Naive B cell (primary cell): ENCODE results near the gene STK24. TPM values are rescaled to one million over a fixed set of nuclear protein-coding genes. Genes with fewer than 3 reads are reported as not detected.

Experiments
- ATAC-seq, 2 donors: fragments of 150-1000 bp; cut with Tn5 transposase; 2 replicates each; pipeline ENCODE4 v1.10.0; 2021; ENCODE audit warnings: low read depth in 2 of 2, mild to moderate bottlenecking in 2 of 2, moderate library complexity in 2 of 2
- DNase-seq: peaks from one replicate; pipeline ENCODE4 v3.0.0; 2022
- H3K27ac Mint-ChIP-seq, 6 donors: one replicate each; pipeline ENCODE4 v1.8.0; 2020 to 2022; ENCODE audit warnings: mild to moderate bottlenecking in 6 of 6, mixed read lengths in 6 of 6, moderate library complexity in 5 of 6, inconsistent platforms in 2 of 6
- H3K27me3 Mint-ChIP-seq, 3 donors: one replicate each; pipeline ENCODE4 v1.8.0; 2021 to 2022; ENCODE audit warnings: mixed read lengths in 3 of 3, mild to moderate bottlenecking in 1 of 3
- H3K36me3 Mint-ChIP-seq, 2 donors: one replicate each; pipeline ENCODE4 v1.8.0; 2020 to 2022; ENCODE audit warnings: mixed read lengths in 2 of 2, inconsistent platforms in 1 of 2, mild to moderate bottlenecking in 1 of 2
- H3K4me1 Mint-ChIP-seq, 3 donors: one replicate each; pipeline ENCODE4 v1.8.0; 2020 to 2022; ENCODE audit warnings: mixed read lengths in 3 of 3, inconsistent platforms in 1 of 3, mild to moderate bottlenecking in 1 of 3, moderate library complexity in 1 of 3
- H3K4me3 Mint-ChIP-seq, 8 donors: one replicate each; pipeline ENCODE4 v1.8.0; 2020 to 2022; ENCODE audit warnings: mild to moderate bottlenecking in 8 of 8, mixed read lengths in 8 of 8, moderate library complexity in 8 of 8, inconsistent platforms in 2 of 8
- H3K9me3 Mint-ChIP-seq, 7 donors: one replicate each; pipeline ENCODE4 v1.8.0; 2020 to 2022; ENCODE audit warnings: mixed read lengths in 7 of 7, mild to moderate bottlenecking in 5 of 7, inconsistent platforms in 2 of 7, moderate library complexity in 1 of 7
- polyA plus RNA-seq, 6 donors: library from polyadenylated mRNA; unstranded; fragments of 300-500 nt; fragmentation: Illumina TruSeq; gene quantifications; one replicate each; pipeline ENCODE4 v1.2.3, GENCODE V29; 2021; ENCODE audit warnings: low read depth in 6 of 6

STK24 gene
- polyA plus RNA-seq, 6 donors from 2014 or later: 30.2 to 63.1 (median 37.2) TPM

DNA sequence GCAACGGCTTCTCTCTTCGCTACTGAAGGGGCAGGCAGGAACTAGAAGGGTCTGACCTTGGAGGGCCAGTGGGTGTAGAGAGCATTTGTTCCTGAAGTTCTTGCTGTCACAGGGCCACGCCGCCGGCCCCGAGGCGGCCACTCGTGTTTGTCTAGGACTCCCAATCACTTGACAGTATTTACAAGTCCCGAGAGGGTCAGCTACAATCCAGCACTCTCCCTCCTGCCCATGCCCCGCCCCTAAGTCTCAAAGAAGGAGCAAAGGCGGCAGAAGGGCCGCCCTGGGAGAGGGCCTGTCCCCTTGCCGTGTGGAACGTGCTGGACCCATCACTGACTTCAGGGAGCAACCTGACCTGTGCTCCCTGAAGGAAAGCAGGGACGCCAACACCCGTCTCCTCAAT is 118.5 kb downstream of the STK24 start:
- Mint-ChIP-seq H3K27me3 (no peaks in the 10 kb centered on the region), H3K36me3 (peaks cover 20 to 23% of the 10 kb centered on the region in 2 donors), H3K9me3 (no peaks in the 10 kb centered on the region), H3K27ac (no peak overlapping the region), H3K4me3 (no peak overlapping the region), H3K4me1 (peaks cover 5 to 9% (median 7%) of the 10 kb centered on the region in 3 donors)
- ATAC-seq: no peak
- no peak for DNase-seq

DNA sequence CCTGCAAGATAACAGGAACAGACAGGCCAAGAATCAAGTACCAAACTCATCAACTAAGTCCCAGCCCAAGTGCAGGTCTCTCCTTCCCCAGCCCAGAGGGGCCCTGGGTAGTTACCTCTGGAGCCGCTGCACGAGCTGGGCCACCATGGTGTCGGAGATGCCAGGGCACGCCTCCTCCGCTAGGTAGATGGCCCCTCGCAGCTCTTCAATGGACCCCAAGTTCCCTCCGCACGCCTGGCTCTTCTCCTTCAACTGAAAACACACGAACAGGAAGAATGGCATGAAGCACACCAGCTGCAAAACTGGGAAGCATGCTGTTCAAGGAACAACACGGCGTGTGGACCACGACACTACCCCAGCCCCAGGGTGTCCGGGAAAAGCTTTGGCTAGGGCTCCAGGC is 119.9 kb downstream of the STK24 start:
- no peak for DNase-seq
- no peaks in the 10 kb centered on the region for H3K9me3 Mint-ChIP-seq
- H3K36me3 Mint-ChIP-seq: peaks cover 9 to 26% of the 10 kb centered on the region in 2 donors
- H3K27me3 Mint-ChIP-seq: no peaks in the 10 kb centered on the region
- peak overlapping the region in 2 of 6 donors; percentile 26 to 35 for H3K27ac Mint-ChIP-seq
- H3K4me3 Mint-ChIP-seq: no peak overlapping the region
- H3K4me1 Mint-ChIP-seq: peaks cover 0 to under 1% (median 0%) of the 10 kb centered on the region in 3 donors
- ATAC-seq: no peak

DNA sequence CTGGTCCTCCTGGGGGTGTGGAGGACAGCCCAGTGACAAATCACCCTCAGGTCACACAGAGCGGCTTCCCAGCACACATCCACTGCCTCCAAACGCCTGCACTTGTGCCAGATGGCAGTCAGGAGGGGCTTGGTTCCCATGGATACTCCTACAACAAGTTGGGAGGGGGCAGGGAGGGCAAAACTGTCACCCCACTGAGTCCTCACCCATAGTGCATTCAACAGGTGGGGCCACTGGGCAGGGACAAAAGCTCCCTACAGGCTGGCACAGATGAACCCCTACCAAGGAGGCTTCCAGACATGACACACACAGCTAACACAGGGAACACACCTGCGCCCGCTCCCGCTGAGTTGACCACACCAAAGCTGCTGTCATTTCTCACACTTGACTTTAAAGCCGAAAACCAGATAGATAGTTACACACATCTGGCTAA is 120.5 kb downstream of the STK24 start:
- DNase-seq (no peak), ATAC-seq (no peak)
- Mint-ChIP-seq H3K27me3 (no peaks in the 10 kb centered on the region), H3K27ac (peak overlapping the region in 1 of 6 donors; percentile 35), H3K4me1 (peaks cover 0 to 5% (median under 1%) of the 10 kb centered on the region in 3 donors), H3K36me3 (peaks cover 14 to 32% of the 10 kb centered on the region in 2 donors), H3K4me3 (no peak overlapping the region), H3K9me3 (no peaks in the 10 kb centered on the region)

DNA sequence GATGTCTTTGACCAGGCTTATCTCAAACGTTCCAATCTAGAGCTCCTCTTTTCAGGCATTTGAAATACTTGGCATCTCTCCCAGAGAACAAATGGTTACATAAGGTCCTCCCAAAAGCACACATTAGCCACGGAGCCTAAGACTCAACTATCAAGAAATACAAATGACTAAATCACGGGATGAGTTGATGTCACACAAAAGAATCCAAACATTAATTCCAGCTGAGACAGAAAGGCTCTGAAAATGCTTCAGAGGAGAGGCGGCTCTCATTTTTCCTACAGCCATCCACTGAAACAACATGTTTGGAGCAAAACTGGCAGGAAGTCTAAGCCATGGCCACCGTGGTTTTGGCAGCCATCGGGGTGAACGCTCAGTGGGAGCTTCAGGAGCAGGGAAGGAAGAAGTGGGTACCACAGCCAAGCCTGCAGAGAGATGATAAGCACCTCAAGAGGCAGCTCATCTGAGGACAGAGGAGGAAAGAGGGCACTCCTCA is 122.5 kb downstream of the STK24 start:
- Mint-ChIP-seq H3K9me3 (no peaks in the 10 kb centered on the region), H3K4me1 (peaks cover 0 to 8% (median 4%) of the 10 kb centered on the region in 3 donors), H3K27me3 (no peaks in the 10 kb centered on the region), H3K27ac (peak overlapping the region in 5 of 6 donors; percentile 16 to 88 (median 53)), H3K36me3 (peaks cover 13 to 26% of the 10 kb centered on the region in 2 donors), H3K4me3 (no peak overlapping the region)
- DNase-seq: no peak
- no peak for ATAC-seq

DNA sequence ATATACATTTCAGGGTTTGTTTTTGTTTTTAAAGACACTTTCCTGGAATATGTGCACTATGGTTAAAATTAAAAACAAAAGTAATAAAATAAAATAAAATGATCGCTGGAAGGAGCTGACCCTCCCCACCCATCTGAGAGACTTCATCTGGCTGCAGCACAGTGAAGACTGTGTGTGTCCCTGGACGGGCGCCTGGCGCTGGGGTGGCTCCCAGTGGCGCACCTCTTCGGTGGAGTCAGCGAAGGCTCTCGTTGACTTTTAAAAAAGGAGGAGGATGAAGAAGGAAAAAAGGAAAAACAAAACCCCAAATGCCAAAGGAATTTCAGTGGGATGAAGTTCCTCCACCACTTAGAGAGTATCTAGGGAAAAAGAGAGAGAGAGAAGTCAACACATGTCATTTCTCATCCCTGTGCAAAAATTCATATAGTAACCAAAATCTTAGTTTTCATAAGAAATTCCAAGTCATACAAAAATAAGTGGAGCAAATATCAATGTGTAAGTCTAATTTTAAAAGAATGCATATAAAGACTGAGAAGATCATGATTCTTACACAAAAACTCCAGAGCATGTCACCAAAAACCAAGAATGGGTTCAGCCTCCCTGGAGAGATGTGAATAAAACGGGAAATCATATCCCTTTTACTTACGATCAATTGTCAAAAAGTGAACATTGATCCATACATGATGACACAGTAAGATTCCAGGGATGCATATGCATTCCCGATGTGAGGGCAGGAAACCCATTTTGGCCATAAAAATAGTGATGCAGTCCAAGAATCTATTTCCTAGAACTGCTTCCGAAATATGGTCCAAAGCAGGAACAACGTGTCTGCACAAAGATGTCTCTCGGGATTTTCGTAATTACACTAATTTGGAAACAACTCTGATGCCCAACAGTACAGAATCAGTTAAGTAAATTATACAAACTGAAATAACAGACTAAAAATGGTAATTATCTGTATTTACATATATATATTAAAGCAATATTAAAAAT is 123.8 kb downstream of the STK24 start:
- Mint-ChIP-seq H3K36me3 (peaks cover 13 to 26% of the 10 kb centered on the region in 2 donors), H3K27me3 (no peaks in the 10 kb centered on the region), H3K27ac (no peak overlapping the region), H3K9me3 (no peaks in the 10 kb centered on the region), H3K4me3 (no peak overlapping the region), H3K4me1 (peaks cover 0 to 8% (median 4%) of the 10 kb centered on the region in 3 donors)
- ATAC-seq: no peak
- DNase-seq: no peak

DNA sequence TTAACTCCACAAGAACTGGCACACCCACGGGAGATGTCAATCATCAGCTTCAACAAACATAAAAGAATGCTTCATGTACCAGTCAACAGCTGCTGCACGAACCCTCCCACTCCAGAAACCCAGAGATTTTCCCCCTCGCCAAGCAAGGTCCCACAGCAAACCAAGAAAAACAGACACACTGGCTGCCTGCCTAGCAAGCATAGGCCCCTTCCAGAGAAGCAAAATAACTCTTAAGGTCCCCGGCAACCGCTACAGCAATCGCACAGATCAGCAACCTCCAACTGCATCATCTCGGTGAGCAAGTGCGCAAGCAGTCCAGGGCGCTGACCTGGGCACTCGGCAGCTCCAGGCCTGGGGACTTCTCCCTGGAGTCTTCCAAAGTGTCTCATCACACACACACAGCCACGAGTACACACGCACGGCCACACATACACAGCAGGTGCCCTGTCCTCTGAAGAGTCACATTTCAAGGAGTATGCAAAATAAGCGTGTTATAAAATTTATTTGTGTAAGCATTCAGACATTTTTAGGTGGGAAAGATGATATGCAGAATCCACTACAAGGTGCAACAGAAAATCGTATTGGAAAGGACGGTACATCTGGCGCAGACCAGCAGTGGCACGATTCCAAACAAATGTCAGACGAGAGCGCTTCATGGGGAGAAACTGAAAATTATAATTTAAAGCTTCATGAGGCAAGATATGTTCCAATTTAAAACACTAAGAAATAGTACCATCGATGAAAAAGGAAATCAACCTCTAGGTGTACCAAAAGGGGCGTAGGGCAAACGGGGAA is 125.0 kb downstream of the STK24 start:
- DNase-seq (no peak), ATAC-seq (no peak)
- Mint-ChIP-seq H3K4me1 (peaks cover 4 to 16% (median 6%) of the 10 kb centered on the region in 3 donors), H3K27ac (peak overlapping the region in 4 of 6 donors; percentile 1 to 72 (median 56)), H3K36me3 (peaks cover 21 to 22% of the 10 kb centered on the region in 2 donors), H3K4me3 (peak overlapping the region in 1 of 8 donors; percentile 38), H3K9me3 (no peaks in the 10 kb centered on the region), H3K27me3 (no peaks in the 10 kb centered on the region)

DNA sequence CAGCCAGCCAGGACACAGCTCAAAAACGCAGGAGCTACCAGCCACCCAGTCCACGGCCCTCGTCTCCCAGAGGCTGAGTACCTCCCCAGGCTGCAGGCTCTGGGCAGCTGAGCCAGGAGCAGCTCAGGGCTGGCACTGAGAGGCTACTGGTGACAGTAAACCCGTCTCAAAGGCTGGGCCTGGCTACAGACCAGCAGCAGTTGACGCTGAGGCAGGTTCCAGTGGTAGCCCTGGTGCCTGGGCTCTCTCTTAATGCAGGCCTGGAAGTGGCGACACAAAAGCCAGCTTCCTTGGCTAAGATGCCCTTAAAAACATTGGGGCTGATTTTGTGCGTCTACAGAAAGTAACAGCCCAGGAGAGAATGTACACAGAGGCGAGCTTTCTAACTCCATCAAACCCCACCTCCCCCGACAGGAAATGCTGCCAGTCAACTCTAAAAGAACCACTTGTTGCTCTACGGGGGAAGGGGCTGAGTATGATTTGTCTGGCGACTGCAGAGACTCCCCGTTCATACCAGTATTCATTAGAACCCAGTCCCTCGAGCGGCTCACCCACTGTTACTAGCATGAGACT is 126.3 kb downstream of the STK24 start:
- no peak for ATAC-seq
- no peaks in the 10 kb centered on the region for H3K9me3 Mint-ChIP-seq

DNA sequence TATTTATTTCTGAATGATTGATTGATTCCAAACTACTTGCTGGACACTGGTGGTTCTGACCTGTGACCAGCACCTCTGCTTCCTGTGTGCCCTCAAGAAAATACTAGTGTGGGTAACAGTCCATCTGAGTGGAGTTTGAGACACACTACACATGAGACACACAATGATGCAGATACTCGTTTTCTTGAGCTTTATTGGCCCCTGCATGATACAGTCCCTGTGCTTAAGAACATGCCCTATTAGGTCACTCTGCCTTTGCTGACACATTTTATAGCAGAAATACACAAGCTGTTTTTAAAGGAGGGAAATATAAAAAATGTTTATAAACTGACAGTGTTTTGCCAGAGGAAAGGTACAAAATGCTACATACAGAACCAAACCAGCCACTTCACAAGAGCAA is 126.9 kb downstream of the STK24 start:
- H3K4me3 Mint-ChIP-seq: no peak overlapping the region
- peaks cover 11 to 31% (median 13%) of the 10 kb centered on the region in 3 donors for H3K4me1 Mint-ChIP-seq
- no peaks in the 10 kb centered on the region for H3K9me3 Mint-ChIP-seq
- ATAC-seq (no peak), DNase-seq (no peak)
- peaks cover 21 to 22% of the 10 kb centered on the region in 2 donors for H3K36me3 Mint-ChIP-seq
- H3K27ac Mint-ChIP-seq: no peak overlapping the region
- H3K27me3 Mint-ChIP-seq: no peaks in the 10 kb centered on the region

More for the DNA sequence above, 126.3 kb downstream of the STK24 start:
- Mint-ChIP-seq H3K27me3 (no peaks in the 10 kb centered on the region), H3K4me1 (peaks cover 7 to 25% (median 8%) of the 10 kb centered on the region in 3 donors), H3K36me3 (peaks cover 21 to 22% of the 10 kb centered on the region in 2 donors), H3K4me3 (no peak overlapping the region), H3K27ac (peak overlapping the region in 2 of 6 donors; percentile 72 to 73)
- DNase-seq: no peak

DNA sequence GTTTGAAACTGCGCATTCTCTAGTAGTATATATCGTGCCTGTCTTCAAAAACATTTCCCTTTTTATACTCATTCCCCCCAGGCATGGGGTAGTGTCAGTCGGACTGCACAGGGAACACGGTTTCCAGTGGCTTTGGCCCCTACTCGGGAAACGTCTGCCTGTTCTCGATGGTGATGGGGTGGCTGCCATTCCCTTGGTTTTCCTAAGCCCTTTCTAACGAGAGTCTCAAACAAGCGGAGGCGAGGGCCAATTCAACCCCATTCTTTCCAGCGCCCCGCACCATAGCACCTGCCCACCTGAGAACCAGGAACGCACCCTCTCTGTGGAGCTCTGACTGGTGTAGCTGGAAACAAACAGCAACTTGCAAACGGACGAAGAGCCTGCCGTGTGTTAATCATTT is 127.6 kb downstream of the STK24 start:
- no peak overlapping the region for H3K4me3 Mint-ChIP-seq
- H3K36me3 Mint-ChIP-seq: peaks cover 16 to 22% of the 10 kb centered on the region in 2 donors

DNA sequence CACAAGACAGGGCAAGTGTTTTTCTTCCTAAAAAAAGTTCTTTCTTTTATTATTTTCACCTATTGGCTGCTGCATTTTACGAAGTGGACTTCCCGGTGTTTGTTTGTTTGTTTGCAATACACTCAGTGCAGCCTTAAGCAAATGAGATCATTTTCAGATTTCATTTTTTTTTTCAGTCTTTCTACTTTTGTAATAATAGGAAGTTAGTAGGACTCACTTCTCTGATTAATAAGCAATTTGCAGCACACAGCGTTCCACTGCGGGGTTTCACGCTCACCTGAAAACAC is 128.3 kb downstream of the STK24 start:
- peak overlapping the region in 2 of 6 donors; percentile 63 to 83 for H3K27ac Mint-ChIP-seq

More for the DNA sequence above, 127.6 kb downstream of the STK24 start:
- H3K4me1 Mint-ChIP-seq: peaks cover 13 to 38% (median 13%) of the 10 kb centered on the region in 3 donors
- H3K27me3 Mint-ChIP-seq: no peaks in the 10 kb centered on the region
- no peak for DNase-seq
- no peaks in the 10 kb centered on the region for H3K9me3 Mint-ChIP-seq
- ATAC-seq: no peak
- peak overlapping the region in 3 of 6 donors; percentile 33 to 81 (median 73) for H3K27ac Mint-ChIP-seq

DNA sequence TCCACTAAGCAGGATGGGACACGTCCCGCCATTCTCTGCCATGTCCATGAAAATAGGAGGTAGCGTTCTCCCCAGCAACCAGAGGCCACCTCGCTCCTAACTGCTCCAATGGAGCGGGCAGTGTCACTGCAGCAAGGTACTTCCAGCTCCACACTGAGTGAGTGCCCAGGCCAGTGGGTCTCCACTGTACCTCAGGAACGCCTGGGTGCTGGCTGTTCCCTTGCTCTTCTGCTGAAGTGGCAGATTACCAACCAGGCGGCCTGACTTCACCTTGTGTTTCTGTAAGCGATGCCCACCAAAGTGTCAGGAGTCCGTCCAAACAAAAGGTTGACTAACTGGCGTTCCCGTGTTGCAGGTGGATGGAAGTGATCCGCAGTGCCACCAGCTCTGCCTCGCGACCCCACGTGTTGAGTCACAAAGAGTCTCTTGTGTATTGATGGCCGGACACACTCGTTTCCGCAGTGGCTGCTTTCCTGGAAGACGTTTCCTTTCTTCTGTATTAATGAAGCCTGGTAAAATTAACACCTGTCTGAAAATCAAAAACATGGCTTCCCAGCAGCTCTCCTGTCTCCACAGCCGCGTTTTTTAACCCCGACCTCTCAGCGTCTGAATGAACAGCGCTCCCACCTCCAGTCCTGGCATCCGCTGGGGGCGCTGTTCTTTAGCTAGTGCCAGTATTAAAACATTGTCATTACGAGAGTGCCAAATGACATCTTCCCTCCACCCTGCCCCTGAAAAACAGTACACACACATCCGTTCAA is 128.8 kb downstream of the STK24 start:
- Mint-ChIP-seq H3K4me3 (no peak overlapping the region), H3K4me1 (peaks cover 13 to 42% (median 15%) of the 10 kb centered on the region in 3 donors), H3K27ac (peak overlapping the region in 4 of 6 donors; percentile 43 to 88 (median 73))

More for the DNA sequence above, 128.3 kb downstream of the STK24 start:
- no peak for DNase-seq
- Mint-ChIP-seq H3K9me3 (no peaks in the 10 kb centered on the region), H3K27me3 (no peaks in the 10 kb centered on the region), H3K36me3 (peaks cover 15 to 22% of the 10 kb centered on the region in 2 donors), H3K4me1 (peaks cover 13 to 42% (median 15%) of the 10 kb centered on the region in 3 donors), H3K4me3 (no peak overlapping the region)
- no peak for ATAC-seq

DNA sequence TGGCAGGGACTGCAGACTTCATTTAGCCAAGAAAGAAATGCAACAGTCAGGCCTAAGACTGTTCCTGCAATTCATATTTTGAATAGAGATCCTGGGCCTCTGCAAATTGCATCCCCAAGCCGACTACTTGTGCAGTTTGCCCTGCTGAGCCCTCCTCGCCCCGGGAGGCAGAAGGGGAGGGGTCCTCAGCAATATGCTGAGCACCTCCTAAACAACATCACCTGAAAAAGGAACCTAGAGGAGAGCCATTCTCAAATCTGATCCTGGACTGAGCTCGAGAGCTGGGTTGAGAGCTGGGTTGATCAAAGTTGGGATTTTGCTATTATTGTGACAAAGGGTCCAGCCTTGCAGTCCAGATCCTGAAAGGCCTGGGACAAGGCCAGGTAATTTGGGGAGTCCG is 129.8 kb downstream of the STK24 start:
- H3K27ac Mint-ChIP-seq: peak overlapping the region in 3 of 6 donors; percentile 16 to 87 (median 83)
- peaks cover 13 to 42% (median 15%) of the 10 kb centered on the region in 3 donors for H3K4me1 Mint-ChIP-seq
- DNase-seq (no peak), ATAC-seq (no peak)
- H3K9me3 Mint-ChIP-seq: no peaks in the 10 kb centered on the region
- peaks cover 7 to 19% of the 10 kb centered on the region in 2 donors for H3K36me3 Mint-ChIP-seq
- H3K27me3 Mint-ChIP-seq: no peaks in the 10 kb centered on the region
- H3K4me3 Mint-ChIP-seq: no peak overlapping the region

More for the DNA sequence above, 128.8 kb downstream of the STK24 start:
- no peak for DNase-seq
- no peak for ATAC-seq
- Mint-ChIP-seq H3K27me3 (no peaks in the 10 kb centered on the region), H3K9me3 (no peaks in the 10 kb centered on the region), H3K36me3 (peaks cover 13 to 22% of the 10 kb centered on the region in 2 donors)
